HepG2 (cell line): Measurements from ENCODE around the gene DNLZ. TPM values are rescaled to one million over a fixed set of nuclear protein-coding genes. Genes with fewer than 3 reads are reported as not detected.

Source experiments
- ATAC-seq: fragments of 200-7000 bp; cut with Tn5 transposase; 3 replicates; pipeline ENCODE4 v1.9.1; 2020; ENCODE audit warnings: mild to moderate bottlenecking, moderate library complexity
- BruUV-seq: library from RNA; stranded (reverse); fragments of 400-500 nt; replicated peaks from 2 replicates; lab custom pipeline; 2021; lab: Mats Ljungman, UMichigan
- CTCF ChIA-PET: fragments of 300-600 bp; formaldehyde crosslinking; extraction: SDS; loops from one replicate; lab custom pipeline; 2021; ENCODE audit warnings: low total read pairs, inconsistent platforms, low intra/inter-chr PET ratio; lab: Yijun Ruan, JAX
- POLR2A ChIA-PET: fragments of 350-600 bp; sonication (Branson Sonifier 250); formaldehyde crosslinking; loops from one replicate; lab custom pipeline; 2020; ENCODE audit warnings: antibody characterized with exemption, inconsistent platforms; lab: Yijun Ruan, JAX
- DNase-seq: peaks from one replicate; pipeline ENCODE4 v3.0.0-alpha.2; 2015; ENCODE audit warnings: low spot score
- FAIRE-seq: peaks from 3 replicates; lab custom pipeline; 2011; peaks lifted over from hg19 to GRCh38; lab: Jason Lieb, UNC
- H2AFZ ChIP-seq: one replicate; pipeline ENCODE4 v1.6.1; 2011; ENCODE audit warnings: low read length, inconsistent platforms
- H3K27ac ChIP-seq: fragments of 300-600 bp; 3 replicates; pipeline ENCODE4 v1.8.0; 2011; ENCODE audit warnings: mixed run types, mild to moderate bottlenecking, mixed read lengths, low read length, inconsistent platforms; ENCODE audit not compliant: insufficient read depth; ENCODE audit errors: extremely low read length
- H3K27me3 ChIP-seq, 2 experiments: fragments of 200-600 bp in 1 of 2; 2 replicates in 1 of 2; 3 replicates in 1 of 2; pipeline versions ENCODE4 v1.6.0 to v1.8.0; 2011; ENCODE audit warnings: low read length in 2 of 2, mild to moderate bottlenecking in 2 of 2, moderate library complexity in 2 of 2, inconsistent platforms in 1 of 2; ENCODE audit not compliant: insufficient read depth in 2 of 2, control insufficient read depth in 1 of 2
- H3K36me3 ChIP-seq, 2 experiments: fragments of 200-600 bp in 1 of 2; replicated peaks in 1 of 2; 2 replicates in 1 of 2; 3 replicates in 1 of 2; pipeline versions ENCODE4 v1.5.1 to v1.8.0; 2011; ENCODE audit warnings: low read length in 2 of 2, inconsistent platforms in 1 of 2; ENCODE audit not compliant: insufficient read depth in 2 of 2, control insufficient read depth in 1 of 2
- H3K4me1 ChIP-seq: 2 replicates; pipeline ENCODE4 v1.5.1; 2012; ENCODE audit warnings: low read length, inconsistent platforms; ENCODE audit not compliant: insufficient read depth
- H3K4me2 ChIP-seq: 2 replicates; pipeline ENCODE4 v1.6.0; 2011; ENCODE audit warnings: low read depth, low read length, inconsistent platforms
- H3K4me3 ChIP-seq, 3 experiments: fragments of 200-600 bp in 1 of 3; sonication (generic), shearing (Covaris generic) in 1 of 3; replicated peaks in 1 of 3; 2 replicates each; pipeline ENCODE4 v1.5.1; 2011 to 2016; ENCODE audit warnings: low read length in 3 of 3, inconsistent platforms in 2 of 3, low read depth in 2 of 3, mild to moderate bottlenecking in 2 of 3, control low read depth in 1 of 3, mixed read lengths in 1 of 3; ENCODE audit not compliant: insufficient read depth in 1 of 3
- H3K79me2 ChIP-seq: one replicate; pipeline ENCODE4 v1.6.1; 2011; ENCODE audit warnings: low read length, inconsistent platforms; ENCODE audit not compliant: insufficient read depth
- H3K9ac ChIP-seq: 2 replicates; pipeline ENCODE4 v1.6.0; 2011; ENCODE audit warnings: mild to moderate bottlenecking, low read depth, low read length, inconsistent platforms; ENCODE audit not compliant: insufficient read depth
- H3K9me3 ChIP-seq: 2 replicates; pipeline ENCODE4 v1.5.1; 2012; ENCODE audit warnings: mild to moderate bottlenecking, low read length
- H4K20me1 ChIP-seq: 2 replicates; pipeline ENCODE4 v1.6.0; 2011; ENCODE audit warnings: inconsistent platforms, mild to moderate bottlenecking, low read length, moderate library complexity; ENCODE audit not compliant: insufficient read depth
- AGO1 ChIP-seq: fragments of 200-400 bp; formaldehyde crosslinking; IDR thresholded peaks from 2 replicates; pipeline ENCODE4 v1.6.1; 2017; ENCODE audit warnings: mild to moderate bottlenecking, low read depth, low read length, moderate library complexity; ENCODE audit not compliant: poor library complexity, severe bottlenecking
- CCDC6 ChIP-seq: sonication (generic); formaldehyde crosslinking; IDR thresholded peaks from 2 replicates; pipeline ENCODE4 v1.8.1; 2022; ENCODE audit warnings: mild to moderate bottlenecking, missing genetic modification reagents, moderate library complexity
- GABPB1 ChIP-seq: IDR thresholded peaks from 2 replicates; pipeline ENCODE4 v1.6.1; 2016; ENCODE audit warnings: mild to moderate bottlenecking, missing genetic modification reagents, moderate library complexity, missing compliant biosample characterization
- HNRNPL ChIP-seq: fragments of 200-400 bp; formaldehyde crosslinking; IDR thresholded peaks from 2 replicates; pipeline ENCODE4 v1.6.1; 2017; ENCODE audit warnings: mild to moderate bottlenecking, low read depth, low read length
- U2AF1 ChIP-seq: fragments of 200-400 bp; formaldehyde crosslinking; optimal IDR thresholded peaks from 2 replicates; pipeline ENCODE3; 2017; ENCODE audit warnings: mild to moderate bottlenecking, low read depth, low read length
- ZNF615 ChIP-seq: sonication (generic); formaldehyde crosslinking; IDR thresholded peaks from 2 replicates; pipeline ENCODE4 v1.5.0; 2020; ENCODE audit warnings: mild to moderate bottlenecking, missing genetic modification reagents, borderline replicate concordance
- WGBS: methylation state at CpG from one replicate; pipeline ENCODE4 v1.1.6; 2017; ENCODE audit warnings: low lambda C conversion rate; 5-methylcytosine and 5-hydroxymethylcytosine counted together
- in situ Hi-C: cut with HindIII; loops from 2 replicates; pipeline ENCODE4 v1.10.0; 2017; ENCODE audit warnings: low pct_unique_long_range_greater_than_20kb; ENCODE audit not compliant: extremely low pct_ligation_motif_present
- intact Hi-C: fragments of 100-400 bp; cut with micrococcal nuclease; formaldehyde crosslinking; loops from one replicate; pipeline ENCODE4 v1.10.0; 2022; ENCODE audit not compliant: unreplicated experiment
- polyA plus RNA-seq, 8 experiments: library from polyadenylated mRNA; depleted of rRNA in 3 of 8; stranded (reverse) in 7 of 8; unstranded in 1 of 8; fragments of >200 nt; fragmentation: Illumina TruSeq in 4 of 8; extraction: Trizol in 4 of 8; gene quantifications; 2 replicates each; pipeline versions ENCODE4 v1.2.1 to v1.2.3, GENCODE V29; 2011 to 2016; ENCODE audit warnings: low read depth in 4 of 8, missing spikeins in 1 of 8, mixed read lengths in 1 of 8; ENCODE audit not compliant: insufficient read depth in 1 of 8
- total RNA-seq, 5 experiments: library from RNA; depleted of rRNA; stranded (reverse); fragments of >200 nt; fragmentation: Illumina TruSeq; extraction: Trizol; gene quantifications; 2 replicates each; pipeline ENCODE4 v1.2.3, GENCODE V29; 2016; ENCODE audit warnings: low read depth in 1 of 5
- TF ChIP-seq, protein P1 (sequence below): sonication (generic); formaldehyde crosslinking; IDR thresholded peaks from 2 replicates; pipeline ENCODE4 v1.5.0; 2020; ENCODE audit warnings: missing genetic modification reagents, mild to moderate bottlenecking, borderline replicate concordance

DNLZ gene
- total and polyA plus RNA-seq, 2 of the 13 experiments (the other 11 are each of a cell fraction or from before 2014, with no cell fraction given) = 3.4 to 8.0 TPM

GRCh38 chr9:136326761-136327303 is 36.7 kb downstream of the DNLZ start:
- peaks cover 22 to 90% of the 10 kb centered on the region in 2 experiments for H3K27me3 ChIP-seq
- H2AFZ ChIP-seq = no peak overlapping the region
- no peak overlapping the region; a peak in 1 of 6 replicates for H3K4me3 ChIP-seq
- ChIA-PET CTCF (no interaction called here), POLR2A (no interaction called here)
- DNase-seq (no peak), ATAC-seq (no peak), FAIRE-seq (no peak)
- in situ Hi-C loops (loop anchor here (25.0 kb wide), 1 partner anchor 310 kb away; no protein-coding TSS in a partner anchor), intact Hi-C loops (no loop called here)
- BruUV-seq = no TSS peak
- no peaks in the 10 kb centered on the region for H4K20me1 ChIP-seq
- peak; percentile 43; the same call in 1 of the 2 replicates for TF ChIP-seq HNRNPL
- TF ChIP-seq GABPB1 (CRISPR knock-in tag) = peak; percentile 5; the same call in 1 of the 2 replicates
- TF ChIP-seq AGO1 = no peak
- no peak for TF ChIP-seq CCDC6 (CRISPR knock-in tag)
- no peak for TF ChIP-seq U2AF1
- TF ChIP-seq ZNF615 = no peak
- H3K4me2 ChIP-seq = no peak overlapping the region
- WGBS = 5% methylated on average over 4 of the region's 17 CpGs
- no peak overlapping the region for H3K9ac ChIP-seq
- no peak overlapping the region for H3K27ac ChIP-seq
- H3K79me2 ChIP-seq = no peaks in the 10 kb centered on the region
- no peaks in the 10 kb centered on the region for H3K36me3 ChIP-seq
- H3K4me1 ChIP-seq = peaks cover 42% of the 10 kb centered on the region
- H3K9me3 ChIP-seq = no peaks in the 10 kb centered on the region

GRCh38 chr9:136326061-136326760 is 37.3 kb downstream of the DNLZ start:
- in situ Hi-C loops = loop anchor here (25.0 kb wide), 1 partner anchor 311 kb away; no protein-coding TSS in a partner anchor
- no peak for FAIRE-seq

More at GRCh38 chr9:136326061-136326760, 37.3 kb downstream of the DNLZ start:
- Histone ChIP-seq H2AFZ (no peak overlapping the region), H3K9me3 (no peaks in the 10 kb centered on the region), H3K9ac (no peak overlapping the region), H3K4me1 (peaks cover 36% of the 10 kb centered on the region), H3K27me3 (peaks cover 24 to 89% of the 10 kb centered on the region in 2 experiments), H3K36me3 (no peaks in the 10 kb centered on the region), H3K4me3 (no peak overlapping the region; a peak in 1 of 6 replicates), H3K79me2 (no peaks in the 10 kb centered on the region), H3K27ac (no peak overlapping the region), H4K20me1 (no peaks in the 10 kb centered on the region), H3K4me2 (no peak overlapping the region)
- WGBS = 10% methylated on average over 12 of the region's 28 CpGs
- no peak for ATAC-seq
- peak; percentile 8; the same call in 1 of the 2 replicates for TF ChIP-seq GABPB1 (CRISPR knock-in tag)
- TF ChIP-seq, protein P1, sequence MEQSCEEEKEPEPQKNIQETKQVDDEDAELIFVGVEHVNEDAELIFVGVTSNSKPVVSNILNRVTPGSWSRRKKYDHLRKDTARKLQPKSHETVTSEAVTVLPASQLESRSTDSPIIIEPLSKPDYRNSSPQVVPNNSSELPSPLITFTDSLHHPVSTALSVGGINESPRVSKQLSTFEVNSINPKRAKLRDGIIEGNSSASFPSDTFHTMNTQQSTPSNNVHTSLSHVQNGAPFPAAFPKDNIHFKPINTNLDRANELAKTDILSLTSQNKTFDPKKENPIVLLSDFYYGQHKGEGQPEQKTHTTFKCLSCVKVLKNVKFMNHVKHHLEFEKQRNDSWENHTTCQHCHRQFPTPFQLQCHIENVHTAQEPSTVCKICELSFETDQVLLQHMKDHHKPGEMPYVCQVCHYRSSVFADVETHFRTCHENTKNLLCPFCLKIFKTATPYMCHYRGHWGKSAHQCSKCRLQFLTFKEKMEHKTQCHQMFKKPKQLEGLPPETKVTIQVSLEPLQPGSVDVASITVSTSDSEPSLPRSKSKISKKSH (CRISPR knock-in tag) = no peak
- no peak for DNase-seq
- ChIA-PET POLR2A (no interaction called here), CTCF (no interaction called here)
- BruUV-seq = no TSS peak
- intact Hi-C loops = no loop called here
